SK-N-SH (cell line): Measurements from ENCODE around the gene BTK. TPM values are rescaled to one million over a fixed set of nuclear protein-coding genes. Genes with fewer than 3 reads are reported as not detected.
A peak's percentile ranks its signal among the peaks of the same experiment; 100 is the strongest.

Experiments
- CTCF ChIA-PET: fragments of 300-600, 350-600 bp; formaldehyde crosslinking; extraction: SDS; loops from one replicate; lab custom pipeline; 2021; lab: Yijun Ruan, JAX
- POLR2A ChIA-PET: fragments of 350-600 bp; sonication (Branson Sonifier 250); formaldehyde crosslinking; extraction: SDS; loops from one replicate; lab custom pipeline; 2020; ENCODE audit warnings: antibody characterized with exemption, inconsistent platforms; lab: Yijun Ruan, JAX
- DNase-seq: peaks from one replicate; pipeline ENCODE4 v3.0.0; 2012
- H2AFZ ChIP-seq: fragments of 200-600 bp; sonication (generic); 2 replicates; pipeline ENCODE4 v1.8.1; 2016; ENCODE audit warnings: antibody characterized with exemption, mild to moderate bottlenecking, low read depth
- H3F3A ChIP-seq: fragments of 200-600 bp; sonication (generic); replicated peaks from 2 replicates; pipeline ENCODE3; 2016; ENCODE audit warnings: antibody characterized with exemption, mild to moderate bottlenecking; ENCODE audit not compliant: insufficient read depth
- H3K27ac ChIP-seq, 2 experiments: fragments of 200-500 bp in 1 of 2; fragments of 200-600 bp in 1 of 2; sonication (Bioruptor generic) in 1 of 2; sonication (generic), shearing (Covaris generic) in 1 of 2; 2 replicates each; pipeline versions ENCODE4 v1.5.1 to v1.6.1; 2014 to 2016; ENCODE audit warnings: low read depth in 2 of 2, inconsistent platforms in 1 of 2, low read length in 1 of 2, mild to moderate bottlenecking in 1 of 2, mixed read lengths in 1 of 2
- H3K27me3 ChIP-seq: fragments of 200-600 bp; sonication (generic), shearing (Covaris generic); 2 replicates; pipeline ENCODE4 v1.6.1; 2016; ENCODE audit warnings: mixed run types; ENCODE audit not compliant: insufficient read depth
- H3K36me3 ChIP-seq, 2 experiments: fragments of 200-500 bp in 1 of 2; fragments of 200-600 bp in 1 of 2; sonication (Bioruptor generic) in 1 of 2; sonication (generic) in 1 of 2; replicated peaks in 1 of 2; 2 replicates each; pipeline versions ENCODE3 to v1.5.1; 2014 to 2016; ENCODE audit warnings: low read length in 1 of 2, mild to moderate bottlenecking in 1 of 2; ENCODE audit not compliant: insufficient read depth in 2 of 2, control insufficient read depth in 1 of 2
- H3K4me1 ChIP-seq, 2 experiments: fragments of 200-500 bp in 1 of 2; fragments of 200-600 bp in 1 of 2; sonication (Bioruptor generic) in 1 of 2; sonication (generic), shearing (Covaris generic) in 1 of 2; 2 replicates each; pipeline versions ENCODE4 v1.5.1 to v1.6.1; 2014 to 2016; ENCODE audit warnings: low read depth in 1 of 2, low read length in 1 of 2, mixed run types in 1 of 2; ENCODE audit not compliant: insufficient read depth in 2 of 2, control insufficient read depth in 1 of 2
- H3K4me2 ChIP-seq: fragments of 200-600 bp; sonication (generic), shearing (Covaris generic); 2 replicates; pipeline ENCODE4 v1.6.1; 2017; ENCODE audit warnings: mixed run types
- H3K4me3 ChIP-seq, 2 experiments: fragments of 200-500 bp in 1 of 2; fragments of 200-600 bp in 1 of 2; sonication (Bioruptor generic) in 1 of 2; sonication (generic), shearing (Covaris generic) in 1 of 2; 2 replicates each; pipeline versions ENCODE4 v1.5.1 to v1.8.1; 2014 to 2016; ENCODE audit warnings: low read depth in 2 of 2, inconsistent platforms in 1 of 2, low read length in 1 of 2, mild to moderate bottlenecking in 1 of 2, mixed read lengths in 1 of 2, moderate library complexity in 1 of 2
- H3K79me2 ChIP-seq: fragments of 200-600 bp; sonication (generic); 2 replicates; pipeline ENCODE4 v1.8.1; 2017; ENCODE audit warnings: mild to moderate bottlenecking; ENCODE audit not compliant: insufficient read depth
- H3K9ac ChIP-seq: fragments of 200-600 bp; sonication (generic); 2 replicates; pipeline ENCODE4 v1.6.1; 2017; ENCODE audit warnings: mixed run types
- H3K9me2 ChIP-seq: fragments of 200-600 bp; sonication (generic); 2 replicates; pipeline ENCODE4 v1.6.1; 2017; ENCODE audit warnings: mixed run types
- H3K9me3 ChIP-seq: fragments of 200-600 bp; sonication (generic); 2 replicates; pipeline ENCODE4 v1.6.1; 2017; ENCODE audit warnings: mixed run types, mild to moderate bottlenecking, moderate library complexity
- H4K20me1 ChIP-seq: fragments of 200-600 bp; sonication (generic); 2 replicates; pipeline ENCODE4 v1.6.1; 2017; ENCODE audit warnings: mild to moderate bottlenecking, mixed run types; ENCODE audit not compliant: insufficient read depth
- CTCF ChIP-seq: fragments of 200-600 bp; sonication (generic); IDR thresholded peaks from 2 replicates; pipeline ENCODE4 v1.6.1; 2017; ENCODE audit warnings: antibody characterized with exemption, mild to moderate bottlenecking, moderate library complexity
- ELF1 ChIP-seq: IDR thresholded peaks from 2 replicates; pipeline ENCODE4 v1.4.0; 2012
- FOXJ3 ChIP-seq: sonication (generic); formaldehyde crosslinking; IDR thresholded peaks from 2 replicates; pipeline ENCODE4 v1.5.1; 2020; ENCODE audit warnings: mild to moderate bottlenecking, missing genetic modification reagents
- GATA2 ChIP-seq: sonication (generic); formaldehyde crosslinking; IDR thresholded peaks from 2 replicates; pipeline ENCODE4 v1.5.0; 2020; ENCODE audit warnings: mild to moderate bottlenecking, missing genetic modification reagents
- IRF3 ChIP-seq: fragments of 150-350 bp; IDR thresholded peaks from 2 replicates; pipeline ENCODE4 v1.6.1; 2016; ENCODE audit warnings: mild to moderate bottlenecking, low read depth, low read length
- JUND ChIP-seq: IDR thresholded peaks from 2 replicates; pipeline ENCODE4 v1.4.0; 2012
- MAX ChIP-seq: IDR thresholded peaks from 2 replicates; pipeline ENCODE4 v1.4.0; 2012; ENCODE audit warnings: low read depth
- NRF1 ChIP-seq: IDR thresholded peaks from 2 replicates; pipeline ENCODE4 v1.6.1; 2012; ENCODE audit warnings: low read depth, mild to moderate bottlenecking, low read length
- RAD21 ChIP-seq: IDR thresholded peaks from 2 replicates; pipeline ENCODE4 v1.6.1; 2012; ENCODE audit warnings: mild to moderate bottlenecking, low read length
- REST ChIP-seq: IDR thresholded peaks from 2 replicates; pipeline ENCODE4 v1.6.1; 2012; ENCODE audit warnings: mild to moderate bottlenecking, low read depth, low read length, moderate library complexity
- RXRA ChIP-seq: IDR thresholded peaks from 2 replicates; pipeline ENCODE4 v1.4.0; 2012; ENCODE audit warnings: low read depth, mild to moderate bottlenecking, borderline replicate concordance
- TAF1 ChIP-seq: IDR thresholded peaks from 2 replicates; pipeline ENCODE4 v1.6.1; 2012; ENCODE audit warnings: low read depth, mild to moderate bottlenecking, low read length, moderate library complexity, borderline replicate concordance
- TEAD4 ChIP-seq: IDR thresholded peaks from 2 replicates; pipeline ENCODE4 v1.4.0; 2012; ENCODE audit warnings: mild to moderate bottlenecking, borderline replicate concordance; ENCODE audit not compliant: insufficient read depth
- USF1 ChIP-seq: IDR thresholded peaks from 2 replicates; pipeline ENCODE4 v1.4.0; 2012; ENCODE audit warnings: low read depth, borderline replicate concordance
- USF2 ChIP-seq: fragments of 150-350 bp; IDR thresholded peaks from 2 replicates; pipeline ENCODE4 v1.6.1; 2017; ENCODE audit warnings: antibody characterized with exemption, low read length, low read depth, borderline replicate concordance
- WGBS: methylation state at CpG from one replicate; pipeline ENCODE4 v1.1.6; 2017; ENCODE audit warnings: low lambda C conversion rate; 5-methylcytosine and 5-hydroxymethylcytosine counted together
- polyA plus RNA-seq, 3 experiments: library from polyadenylated mRNA; depleted of rRNA; stranded (reverse); fragments of >200 nt; gene quantifications; 2 replicates each; pipeline ENCODE4 v1.2.3, GENCODE V29; 2012

BTK gene
- polyA plus RNA-seq, 1 of the 3 experiments (the other 2 are of a cell fraction): not detected

- TF ChIP-seq MAX: no peak
- no peak for TF ChIP-seq RAD21
- TF ChIP-seq FOXJ3 (CRISPR knock-in tag): no peak
- TF ChIP-seq ELF1: no peak
- TF ChIP-seq, all 33 proteins: peak for 0
Observed at GRCh38 chrX:101411984-101412383, 26.0 kb upstream of the BTK start (continued).

GRCh38 chrX:101410461-101410860 lies 24.5 kb upstream of the BTK start:
- peaks cover 64% of the 10 kb centered on the region for H3K79me2 ChIP-seq
- H3F3A ChIP-seq: peaks cover 13% of the 10 kb centered on the region
- DNase-seq: no peak
- H3K9me2 ChIP-seq: no peaks in the 10 kb centered on the region
- H3K4me3 ChIP-seq: peak overlapping the region in 1 of 2 experiments; percentile 83; a peak in 1 of 4 replicates
- peak overlapping the region; percentile 76 for H3K4me2 ChIP-seq
- H4K20me1 ChIP-seq: peaks cover 20% of the 10 kb centered on the region; the same call in 1 of the 2 replicates
- ChIA-PET CTCF (no interaction called here), POLR2A (no interaction called here)
- H3K9me3 ChIP-seq: no peaks in the 10 kb centered on the region
- H3K4me1 ChIP-seq: peaks cover 0 to 12% of the 10 kb centered on the region in 2 experiments; a peak in 2 of 4 replicates
- TF ChIP-seq TEAD4: no peak
- TF ChIP-seq TAF1: no peak
- no peak for TF ChIP-seq REST
- no peak for TF ChIP-seq CTCF
- H3K27me3 ChIP-seq: no peaks in the 10 kb centered on the region
- 66% methylated on average over 7 of the region's 7 CpGs for WGBS
- H3K27ac ChIP-seq: no peak overlapping the region; a peak in 1 of 4 replicates
- no peak overlapping the region for H2AFZ ChIP-seq
- peak overlapping the region; percentile 3; the same call in 1 of the 2 replicates for H3K9ac ChIP-seq
- peaks cover 21 to 29% of the 10 kb centered on the region in 2 experiments for H3K36me3 ChIP-seq

- Histone ChIP-seq H3K4me2 (peak overlapping the region; percentile 76), H2AFZ (no peak overlapping the region), H3K27me3 (no peaks in the 10 kb centered on the region), H3K9me3 (no peaks in the 10 kb centered on the region), H3F3A (peaks cover under 1% of the 10 kb centered on the region), H3K9me2 (no peaks in the 10 kb centered on the region), H3K4me1 (peaks cover 0 to 12% of the 10 kb centered on the region in 2 experiments; a peak in 2 of 4 replicates), H3K9ac (peak overlapping the region; percentile 91), H3K79me2 (peaks cover 72% of the 10 kb centered on the region), H3K4me3 (peak overlapping the region; percentile 83 to 88)
- POLR2A ChIA-PET: no interaction called here
- DNase-seq: no peak
- TF ChIP-seq NRF1: no peak
- TF ChIP-seq TEAD4: no peak
- TF ChIP-seq GATA2: no peak
- TF ChIP-seq IRF3: no peak
- no peak for TF ChIP-seq JUND
- no peak for TF ChIP-seq RXRA
- TF ChIP-seq USF2: no peak
- TF ChIP-seq USF1: no peak
- TF ChIP-seq, all 33 proteins: peak for 0
- peak overlapping the region; percentile 86 to 90; a peak in 2 of 4 replicates for H3K27ac ChIP-seq
- H3K36me3 ChIP-seq: peaks cover 20 to 24% of the 10 kb centered on the region in 2 experiments
- CTCF ChIA-PET: no interaction called here
- 23% methylated on average over 6 of the region's 6 CpGs for WGBS
- H4K20me1 ChIP-seq: peaks cover 20% of the 10 kb centered on the region; the same call in 1 of the 2 replicates
Observed at GRCh38 chrX:101409043-101409442, 23.1 kb upstream of the BTK start.
